Karpas-422 (cell line): ENCODE results near the gene RAB23. TPM values are rescaled to one million over a fixed set of nuclear protein-coding genes. Genes with fewer than 3 reads are reported as not detected.

Experiments
- DNase-seq: peaks from one replicate; pipeline ENCODE4 v3.0.0-alpha.2; 2015
- H2AFZ ChIP-seq: fragments of 200-600 bp; sonication (generic); 2 replicates; pipeline ENCODE4 v1.6.1; 2014; ENCODE audit warnings: antibody characterized with exemption, low read length, mixed read lengths
- H3K27ac ChIP-seq: fragments of 200-600 bp; sonication (generic); 2 replicates; pipeline ENCODE4 v1.5.1; 2014; ENCODE audit warnings: mild to moderate bottlenecking, low read length, moderate library complexity
- H3K27me3 ChIP-seq: fragments of 200-600 bp; sonication (generic); 2 replicates; pipeline ENCODE4 v1.6.1; 2014; ENCODE audit warnings: low read length, mixed read lengths
- H3K36me3 ChIP-seq: fragments of 200-600 bp; sonication (generic); 2 replicates; pipeline ENCODE4 v1.6.1; 2014; ENCODE audit warnings: low read length, mixed read lengths; ENCODE audit not compliant: insufficient read depth
- H3K4me1 ChIP-seq: fragments of 200-600 bp; sonication (generic); 2 replicates; pipeline ENCODE4 v1.6.1; 2014; ENCODE audit warnings: mild to moderate bottlenecking, low read length, mixed read lengths
- H3K4me2 ChIP-seq: fragments of 200-600 bp; sonication (generic); 2 replicates; pipeline ENCODE4 v1.6.1; 2014; ENCODE audit warnings: low read length, low read depth, mild to moderate bottlenecking; ENCODE audit not compliant: poor library complexity, severe bottlenecking
- H3K4me3 ChIP-seq: fragments of 200-600 bp; sonication (generic); 2 replicates; pipeline ENCODE4 v1.5.1; 2014; ENCODE audit warnings: mild to moderate bottlenecking, antibody characterized with exemption, low read length, mixed read lengths
- H3K79me2 ChIP-seq: fragments of 200-600 bp; sonication (generic); 2 replicates; pipeline ENCODE4 v1.6.1; 2014; ENCODE audit warnings: mild to moderate bottlenecking, low read length, mixed read lengths
- H3K9ac ChIP-seq: fragments of 200-600 bp; sonication (generic); 2 replicates; pipeline ENCODE4 v1.6.0; 2014; ENCODE audit warnings: low read length
- H3K9me2 ChIP-seq: fragments of 200-600 bp; sonication (generic), shearing (Covaris generic); replicated peaks from 2 replicates; pipeline ENCODE4 v1.6.0; 2014; ENCODE audit warnings: mild to moderate bottlenecking, low read length, moderate library complexity; ENCODE audit not compliant: insufficient read depth
- H3K9me3 ChIP-seq: fragments of 300-700, 200-600 bp; sonication (generic); 2 replicates; pipeline ENCODE4 v1.6.1; 2014; ENCODE audit warnings: low read length, mixed read lengths
- H4K20me1 ChIP-seq: fragments of 200-600 bp; sonication (generic); 2 replicates; pipeline ENCODE4 v1.6.1; 2014; ENCODE audit warnings: mild to moderate bottlenecking, antibody characterized with exemption, low read length, low read depth; ENCODE audit not compliant: insufficient read depth
- total RNA-seq: library from RNA; depleted of rRNA; stranded (reverse); fragments of >200 nt; shearing (Covaris generic); gene quantifications from 2 replicates; pipeline ENCODE4 v1.2.3, GENCODE V29; 2014; ENCODE audit warnings: low replicate concordance

Gene RAB23
- total RNA-seq, 1 experiment from 2014 or later = 2.8 TPM

DNA sequence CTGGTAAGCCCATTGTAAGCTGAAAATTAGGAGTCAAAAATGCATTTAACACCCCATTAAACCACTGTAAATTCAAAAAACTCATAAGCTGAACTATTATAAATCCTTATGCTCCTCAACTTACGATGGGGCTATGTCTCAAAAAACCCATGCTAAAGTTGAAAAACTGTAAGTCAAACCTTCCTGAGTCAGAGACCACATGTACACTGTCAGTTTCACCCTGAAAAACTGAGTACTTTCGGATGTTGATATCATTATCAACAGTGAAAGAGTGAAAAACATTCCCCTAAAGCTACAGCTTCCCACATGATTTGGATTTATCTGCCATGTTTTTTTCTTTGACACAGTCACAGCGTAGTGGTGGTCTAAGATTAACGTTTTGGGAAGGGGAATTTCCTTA is 14.2 kb downstream of the RAB23 start:
- Histone ChIP-seq H2AFZ (no peak overlapping the region), H3K9ac (no peak overlapping the region), H3K4me1 (no peaks in the 10 kb centered on the region), H3K79me2 (no peaks in the 10 kb centered on the region), H3K4me3 (no peak overlapping the region), H3K27ac (no peak overlapping the region), H3K9me3 (no peaks in the 10 kb centered on the region), H4K20me1 (peaks cover 13% of the 10 kb centered on the region; the same call in 1 of the 2 replicates), H3K36me3 (no peaks in the 10 kb centered on the region), H3K4me2 (no peak overlapping the region), H3K27me3 (no peaks in the 10 kb centered on the region), H3K9me2 (no peaks in the 10 kb centered on the region)
- no peak for DNase-seq

- no peak overlapping the region for H3K4me3 ChIP-seq
- DNase-seq = no peak
- no peaks in the 10 kb centered on the region for H3K27me3 ChIP-seq
- H3K79me2 ChIP-seq = no peaks in the 10 kb centered on the region
- no peak overlapping the region for H3K4me2 ChIP-seq
- no peak overlapping the region for H3K9ac ChIP-seq
- H3K9me3 ChIP-seq = no peaks in the 10 kb centered on the region
- H2AFZ ChIP-seq = no peak overlapping the region
- H4K20me1 ChIP-seq = peaks cover 7% of the 10 kb centered on the region; the same call in 1 of the 2 replicates
- H3K4me1 ChIP-seq = no peaks in the 10 kb centered on the region
- H3K9me2 ChIP-seq = no peaks in the 10 kb centered on the region
- no peaks in the 10 kb centered on the region for H3K36me3 ChIP-seq
- no peak overlapping the region for H3K27ac ChIP-seq
These were observed 15.0 kb downstream of the RAB23 start for GRCh38 chr6:57207141-57207540.

DNA sequence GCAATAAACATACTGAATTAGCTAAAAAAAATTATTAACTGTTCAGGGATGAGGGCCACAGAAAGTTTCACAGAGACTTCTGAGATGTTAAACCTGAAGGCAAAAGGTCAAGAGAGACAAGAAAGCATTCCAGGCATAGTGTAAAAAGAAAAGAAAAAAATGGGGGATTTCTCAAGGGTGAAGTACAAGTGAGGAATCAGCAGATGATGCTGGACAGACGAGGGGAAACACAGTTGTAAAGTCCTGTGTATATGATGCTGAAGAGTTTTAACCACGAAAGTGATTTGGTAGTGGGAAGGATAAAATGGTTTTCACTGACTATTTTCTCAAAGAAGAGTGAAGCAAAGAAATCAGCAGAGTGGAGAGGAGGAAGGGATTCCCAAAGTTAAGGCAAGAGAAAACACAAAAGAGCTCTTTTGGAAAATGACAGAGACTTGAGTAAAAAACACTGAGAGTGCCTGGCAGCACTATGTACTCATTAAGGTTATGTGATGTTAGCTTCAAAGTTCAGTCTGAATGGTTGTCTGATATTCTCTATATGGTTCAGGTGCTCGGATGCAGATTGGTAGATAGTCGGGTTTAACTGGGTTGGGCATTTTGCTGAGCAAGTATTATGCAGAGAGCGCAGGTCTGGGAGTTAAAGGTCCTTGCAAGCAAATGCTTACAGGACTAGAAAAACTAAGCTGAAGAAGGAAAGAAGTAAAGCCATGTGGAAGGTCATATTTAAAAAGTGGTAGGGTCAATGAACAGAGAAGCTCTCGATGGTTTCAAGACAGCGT is 16.4 kb downstream of the RAB23 start:
- no peak overlapping the region for H3K4me3 ChIP-seq
- no peak overlapping the region for H3K9ac ChIP-seq
- H3K27me3 ChIP-seq = no peaks in the 10 kb centered on the region
- no peaks in the 10 kb centered on the region; the same call in 1 of the 2 replicates for H4K20me1 ChIP-seq
- H2AFZ ChIP-seq = no peak overlapping the region
- DNase-seq = no peak
- no peaks in the 10 kb centered on the region for H3K9me3 ChIP-seq
- H3K79me2 ChIP-seq = no peaks in the 10 kb centered on the region
- no peaks in the 10 kb centered on the region for H3K9me2 ChIP-seq
- H3K36me3 ChIP-seq = no peaks in the 10 kb centered on the region
- no peak overlapping the region for H3K27ac ChIP-seq
- no peak overlapping the region for H3K4me2 ChIP-seq
- no peaks in the 10 kb centered on the region for H3K4me1 ChIP-seq

DNA sequence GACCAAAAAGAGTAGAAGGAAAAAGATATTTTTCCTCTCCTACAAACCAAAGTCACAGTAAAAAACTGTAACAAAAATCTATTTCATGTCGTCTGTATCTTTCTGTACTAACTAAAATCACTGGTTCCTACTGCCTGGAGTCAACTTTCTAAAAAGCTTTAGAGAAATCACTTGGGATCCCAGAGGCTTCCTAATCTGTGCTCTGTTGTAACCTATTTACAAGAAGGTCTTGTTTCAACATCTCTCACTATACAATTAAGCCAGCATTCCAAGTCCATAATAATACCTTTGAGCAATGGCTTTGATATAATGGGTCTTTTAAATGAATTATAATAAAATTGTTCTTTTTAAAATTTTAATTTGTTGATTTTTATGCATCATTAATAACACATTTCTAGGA is 20.4 kb downstream of the RAB23 start:
- H3K9me2 ChIP-seq = no peaks in the 10 kb centered on the region
- no peak overlapping the region for H2AFZ ChIP-seq
- H3K27me3 ChIP-seq = no peaks in the 10 kb centered on the region
- no peak for DNase-seq
- H3K4me2 ChIP-seq = no peak overlapping the region
- H3K9me3 ChIP-seq = no peaks in the 10 kb centered on the region
- no peaks in the 10 kb centered on the region for H3K36me3 ChIP-seq
- no peak overlapping the region for H3K9ac ChIP-seq
- no peaks in the 10 kb centered on the region for H3K79me2 ChIP-seq
- H3K4me1 ChIP-seq = no peaks in the 10 kb centered on the region
- no peak overlapping the region for H3K27ac ChIP-seq
- H4K20me1 ChIP-seq = no peaks in the 10 kb centered on the region; the same call in 1 of the 2 replicates
- H3K4me3 ChIP-seq = no peak overlapping the region

GRCh38 chr6:57198926-57199636 is 23.0 kb downstream of the RAB23 start:
- Histone ChIP-seq H3K79me2 (no peaks in the 10 kb centered on the region), H3K9me2 (no peaks in the 10 kb centered on the region), H3K9me3 (no peaks in the 10 kb centered on the region), H3K27me3 (no peaks in the 10 kb centered on the region), H3K9ac (no peak overlapping the region), H3K4me1 (no peaks in the 10 kb centered on the region), H4K20me1 (no peaks in the 10 kb centered on the region; the same call in 1 of the 2 replicates), H3K36me3 (no peaks in the 10 kb centered on the region), H3K27ac (no peak overlapping the region), H2AFZ (no peak overlapping the region), H3K4me2 (no peak overlapping the region), H3K4me3 (no peak overlapping the region)
- DNase-seq = no peak

DNA sequence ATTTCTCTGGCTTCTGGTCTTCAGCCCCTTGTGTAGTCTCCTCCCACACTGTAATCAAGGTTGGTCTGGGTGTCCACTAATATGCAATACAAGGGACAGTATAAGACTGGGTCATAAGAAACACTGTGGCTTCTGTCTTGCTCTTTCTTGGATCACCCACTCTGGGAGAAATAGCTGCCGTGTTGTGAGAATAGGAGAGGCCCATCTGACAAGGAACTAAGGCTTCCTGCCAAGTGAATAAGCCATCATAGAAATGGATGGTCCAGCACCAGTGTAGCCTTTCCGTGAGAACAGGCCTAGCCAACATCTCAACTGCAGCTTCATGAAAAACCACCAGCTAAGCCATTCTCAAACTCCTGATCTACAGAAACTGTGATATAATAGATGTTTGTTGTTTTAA is 26.6 kb downstream of the RAB23 start:
- Histone ChIP-seq H4K20me1 (0 out of 2 replicates have a peak, but pooled peaks cover 2% of the 10 kb centered on the region), H3K4me1 (no peaks in the 10 kb centered on the region), H3K4me2 (no peak overlapping the region), H3K27me3 (no peaks in the 10 kb centered on the region), H2AFZ (no peak overlapping the region), H3K79me2 (no peaks in the 10 kb centered on the region), H3K9me3 (no peaks in the 10 kb centered on the region), H3K9ac (no peak overlapping the region), H3K9me2 (no peaks in the 10 kb centered on the region), H3K4me3 (no peak overlapping the region), H3K36me3 (no peaks in the 10 kb centered on the region), H3K27ac (no peak overlapping the region)
- DNase-seq = no peak

- Histone ChIP-seq H4K20me1 (0 out of 2 replicates have a peak, but pooled peaks cover 2% of the 10 kb centered on the region), H3K27ac (no peak overlapping the region), H3K79me2 (no peaks in the 10 kb centered on the region), H3K4me2 (no peak overlapping the region), H3K9me2 (no peaks in the 10 kb centered on the region), H3K4me1 (no peaks in the 10 kb centered on the region), H3K9ac (no peak overlapping the region), H2AFZ (no peak overlapping the region), H3K4me3 (no peak overlapping the region), H3K36me3 (peaks cover 1% of the 10 kb centered on the region; the same call in 1 of the 2 replicates), H3K27me3 (no peaks in the 10 kb centered on the region), H3K9me3 (no peaks in the 10 kb centered on the region)
- DNase-seq = no peak
These were observed 28.9 kb downstream of the RAB23 start for GRCh38 chr6:57193177-57193576.

DNA sequence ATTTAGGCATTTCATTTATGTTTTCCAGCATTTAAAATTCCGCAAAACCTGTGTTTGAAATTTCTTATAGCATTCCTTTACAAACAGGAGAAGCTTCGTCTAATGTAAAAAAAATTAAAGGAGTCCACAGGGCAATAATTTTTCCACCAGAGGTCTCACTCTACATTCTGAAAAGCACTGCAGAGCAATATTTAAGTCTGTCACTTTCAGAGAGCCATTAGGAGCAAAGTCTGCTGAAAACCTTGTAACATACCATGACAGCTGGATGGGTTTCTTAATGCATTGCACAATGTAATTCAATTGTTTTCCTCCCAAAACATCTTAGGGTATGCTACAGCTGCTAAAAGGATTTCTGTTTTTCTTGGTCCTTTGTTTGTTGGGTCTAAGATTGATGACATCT is 32.0 kb downstream of the RAB23 start:
- H3K4me2 ChIP-seq = no peak overlapping the region
- no peaks in the 10 kb centered on the region for H3K9me3 ChIP-seq
- peaks cover 9% of the 10 kb centered on the region for H3K79me2 ChIP-seq
- H3K27me3 ChIP-seq = no peaks in the 10 kb centered on the region
- DNase-seq = peak; percentile 54
- no peaks in the 10 kb centered on the region for H3K9me2 ChIP-seq
- H3K9ac ChIP-seq = no peak overlapping the region
- no peak overlapping the region for H3K4me3 ChIP-seq
- H4K20me1 ChIP-seq = 0 out of 2 replicates have a peak, but pooled peaks cover 2% of the 10 kb centered on the region
- peaks cover 21% of the 10 kb centered on the region; the same call in 1 of the 2 replicates for H3K36me3 ChIP-seq
- H3K4me1 ChIP-seq = no peaks in the 10 kb centered on the region; the same call in 1 of the 2 replicates
- no peak overlapping the region for H3K27ac ChIP-seq
- H2AFZ ChIP-seq = no peak overlapping the region
